ENCODE results near the gene ELAC2.

The ELAC2 gene

DNA sequence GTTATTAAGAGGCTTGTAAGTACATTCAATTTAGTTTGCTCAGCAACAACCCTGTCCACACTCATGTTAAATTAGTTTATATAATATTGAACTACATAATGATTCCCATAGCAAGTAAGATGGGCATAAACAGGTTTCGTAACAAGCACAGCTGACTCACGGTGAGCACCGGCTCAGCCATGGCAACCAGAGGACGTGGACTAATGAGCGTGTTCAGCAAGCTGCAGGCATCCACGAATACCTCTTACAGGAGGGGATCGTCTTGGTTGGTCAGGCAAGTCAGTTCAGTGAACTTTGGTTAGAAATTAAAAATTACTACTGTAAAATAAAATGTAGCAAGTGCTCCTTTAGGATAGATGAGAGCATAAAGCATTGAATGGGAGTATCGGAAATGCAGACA is 58.4 kb downstream of the ELAC2 start:
- TF ChIP-seq, protein P1, sequence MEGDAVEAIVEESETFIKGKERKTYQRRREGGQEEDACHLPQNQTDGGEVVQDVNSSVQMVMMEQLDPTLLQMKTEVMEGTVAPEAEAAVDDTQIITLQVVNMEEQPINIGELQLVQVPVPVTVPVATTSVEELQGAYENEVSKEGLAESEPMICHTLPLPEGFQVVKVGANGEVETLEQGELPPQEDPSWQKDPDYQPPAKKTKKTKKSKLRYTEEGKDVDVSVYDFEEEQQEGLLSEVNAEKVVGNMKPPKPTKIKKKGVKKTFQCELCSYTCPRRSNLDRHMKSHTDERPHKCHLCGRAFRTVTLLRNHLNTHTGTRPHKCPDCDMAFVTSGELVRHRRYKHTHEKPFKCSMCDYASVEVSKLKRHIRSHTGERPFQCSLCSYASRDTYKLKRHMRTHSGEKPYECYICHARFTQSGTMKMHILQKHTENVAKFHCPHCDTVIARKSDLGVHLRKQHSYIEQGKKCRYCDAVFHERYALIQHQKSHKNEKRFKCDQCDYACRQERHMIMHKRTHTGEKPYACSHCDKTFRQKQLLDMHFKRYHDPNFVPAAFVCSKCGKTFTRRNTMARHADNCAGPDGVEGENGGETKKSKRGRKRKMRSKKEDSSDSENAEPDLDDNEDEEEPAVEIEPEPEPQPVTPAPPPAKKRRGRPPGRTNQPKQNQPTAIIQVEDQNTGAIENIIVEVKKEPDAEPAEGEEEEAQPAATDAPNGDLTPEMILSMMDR (IDR thresholded peaks at IDR 0.05; ENCODE audit: borderline replicate concordance, insufficient read depth, low read depth, low read length), result no peak
- H3K4me3 ChIP-seq (ENCODE audit: low read depth, low read length), result no peak overlapping the region

DNA sequence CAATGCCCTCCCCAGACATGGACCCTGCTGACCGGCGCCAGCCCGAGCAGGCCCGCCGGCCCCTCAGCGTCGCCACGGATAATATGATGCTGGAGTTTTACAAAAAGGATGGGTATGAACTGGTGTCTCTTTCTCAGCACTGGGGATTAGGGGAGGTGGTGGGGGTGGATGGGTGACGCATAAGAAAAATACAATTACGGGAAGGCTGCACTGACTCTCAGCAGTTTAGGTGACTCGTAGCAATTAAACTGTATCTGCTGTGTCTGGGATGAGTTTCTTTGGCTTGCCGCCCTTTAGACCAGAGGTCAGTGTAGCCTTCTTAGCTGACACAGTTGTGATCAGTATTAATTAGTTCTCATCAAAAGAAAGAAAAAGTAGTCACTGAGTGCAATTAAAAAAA is 59.0 kb downstream of the ELAC2 start:
- no peak overlapping the region for H3K4me3 ChIP-seq (ENCODE audit: low read depth, low read length)
- TF ChIP-seq, protein P1 (IDR thresholded peaks at IDR 0.05; ENCODE audit: borderline replicate concordance, insufficient read depth, low read depth, low read length), result no peak

DNA sequence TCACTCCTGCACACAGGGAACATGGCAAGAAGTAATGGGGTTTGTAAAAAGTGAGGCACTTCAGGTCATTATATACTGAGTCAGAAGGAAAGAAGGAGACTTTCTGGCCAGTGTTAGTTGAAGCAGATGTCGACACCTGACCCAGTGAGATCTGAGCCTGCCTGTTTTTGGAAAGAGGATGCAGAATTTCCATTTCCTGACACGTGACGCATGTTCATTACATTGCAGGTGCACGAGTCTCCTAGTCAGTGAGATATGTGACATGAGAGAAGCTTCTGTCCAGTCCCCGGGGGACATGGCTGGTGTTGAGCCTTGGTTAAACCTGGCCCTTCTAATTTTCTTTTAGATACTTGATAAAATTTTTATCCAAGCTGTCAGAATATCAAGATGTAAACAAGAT is 62.3 kb downstream of the ELAC2 start:
- no peak overlapping the region for H3K4me3 ChIP-seq (ENCODE audit: low read depth, low read length)
- TF ChIP-seq, protein P1 (IDR thresholded peaks at IDR 0.05; ENCODE audit: borderline replicate concordance, insufficient read depth, low read depth, low read length), result no peak

DNA sequence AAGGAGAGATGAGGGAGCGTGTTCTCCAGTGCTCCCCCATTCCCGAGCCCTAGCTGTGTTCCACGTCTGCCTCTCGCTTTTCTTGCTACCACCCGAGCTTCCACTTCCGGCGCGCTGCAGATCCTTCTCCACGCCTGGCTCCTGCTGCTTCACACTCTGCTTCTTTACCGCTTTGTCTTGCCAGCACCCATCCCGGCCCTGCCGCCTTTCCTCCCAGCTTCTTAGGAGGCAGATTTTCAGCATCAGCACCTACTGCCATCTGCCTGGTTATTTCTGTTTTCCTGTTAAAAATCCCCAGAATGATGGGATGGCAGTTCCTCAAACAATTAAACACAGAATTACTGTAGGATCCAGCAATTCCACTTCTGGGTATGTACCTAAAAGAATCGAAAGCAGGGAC is 64.7 kb downstream of the ELAC2 start:
- TF ChIP-seq, protein P1 (IDR thresholded peaks at IDR 0.05; ENCODE audit: borderline replicate concordance, insufficient read depth, low read depth, low read length), result no peak
- H3K4me3 ChIP-seq (ENCODE audit: low read depth, low read length), result no peak overlapping the region

DNA sequence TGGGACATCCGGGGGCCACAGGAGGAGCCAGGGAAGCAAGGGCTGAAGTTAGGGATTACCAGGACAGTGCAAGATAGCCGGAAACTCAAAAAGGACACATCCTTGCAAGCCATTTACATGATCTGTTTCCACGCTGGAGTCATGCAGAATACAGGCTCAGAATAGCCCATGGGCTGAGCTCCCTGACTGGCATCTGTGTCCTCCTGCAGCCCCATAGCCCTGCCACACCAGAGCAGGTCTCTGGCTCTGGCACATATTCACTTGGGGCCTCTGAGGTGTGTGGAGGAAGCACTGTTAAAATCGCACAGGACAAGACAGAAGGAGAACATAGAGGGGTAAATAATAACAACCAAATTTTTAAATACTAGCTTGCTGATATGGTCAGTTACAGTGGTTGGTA is 65.8 kb downstream of the ELAC2 start:
- no peak overlapping the region for H3K4me3 ChIP-seq (ENCODE audit: low read depth, low read length)
- TF ChIP-seq, protein P1 (IDR thresholded peaks at IDR 0.05; ENCODE audit: borderline replicate concordance, insufficient read depth, low read depth, low read length), result no peak

DNA sequence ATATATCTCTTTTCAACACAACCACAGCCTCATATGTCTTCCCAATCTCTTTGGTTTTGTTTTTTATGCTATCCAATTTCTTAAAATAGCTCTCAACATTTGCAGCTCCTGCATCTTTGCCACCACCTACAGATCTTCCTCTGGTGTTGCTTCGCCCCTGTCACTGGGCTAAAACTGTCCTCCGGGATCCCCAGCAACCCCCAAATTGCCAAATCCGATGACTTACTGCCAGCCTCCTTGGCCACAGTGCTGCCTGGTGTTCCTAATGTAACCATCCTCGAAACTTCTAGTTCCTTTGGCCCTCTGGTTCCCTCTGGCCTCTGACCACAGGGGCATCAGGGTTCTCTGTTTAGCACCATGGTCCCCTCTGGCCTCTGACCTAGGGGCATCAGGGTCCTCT is 70.8 kb downstream of the ELAC2 start:
- no peak overlapping the region for H3K4me3 ChIP-seq (ENCODE audit: low read depth, low read length)
- TF ChIP-seq, protein P1 (IDR thresholded peaks at IDR 0.05; ENCODE audit: borderline replicate concordance, insufficient read depth, low read depth, low read length), result no peak

All from GM12875 (cell line).